NCI-H510A treated with DMSO at 0.1 percent for 48 hours (cell line): ENCODE measurements around the gene ZXDC.

Source experiments
- DNase-seq: peaks from one replicate; lab custom pipeline; 2025; lab: John Stamatoyannopoulos, UW

ZXDC gene

GRCh38 chr3:126475413-126476114, at the start of gene ZXDC:
Gene ZXDC, minus strand, starts transcription at chr3:126475891. Its CDS starts 26 bp downstream, at chr3:126475865.
- peak; percentile 66 for DNase-seq

- no peak for DNase-seq
Measured at GRCh38 chr3:126525091-126525852, 49.6 kb upstream of the ZXDC start.

GRCh38 chr3:126524429-126524988, 48.8 kb upstream of the ZXDC start:
- DNase-seq = no peak

GRCh38 chr3:126523745-126524428, 48.2 kb upstream of the ZXDC start, which contains the start of gene CHST13:
Gene CHST13, plus strand, starts transcription at chr3:126524155. Its CDS starts 178 bp downstream, at chr3:126524333.
- peak; percentile 33 for DNase-seq

- peak; percentile 29 for DNase-seq
Measured at GRCh38 chr3:126522363-126522788, 46.7 kb upstream of the ZXDC start.

GRCh38 chr3:126521122-126521891, 45.6 kb upstream of the ZXDC start:
- DNase-seq = no peak

GRCh38 chr3:126519506-126520455, 44.1 kb upstream of the ZXDC start:
- DNase-seq = no peak

GRCh38 chr3:126518779-126519177, 43.1 kb upstream of the ZXDC start:
- DNase-seq = no peak

- no peak for DNase-seq
Measured at GRCh38 chr3:126517986-126518778, 42.5 kb upstream of the ZXDC start.

- DNase-seq = no peak
Measured at GRCh38 chr3:126517291-126517951, 41.7 kb upstream of the ZXDC start, which contains the start of gene UROC1. Gene UROC1, minus strand, starts transcription at chr3:126517773. Its CDS starts 54 bp downstream, at chr3:126517719.

GRCh38 chr3:126516936-126517290, 41.2 kb upstream of the ZXDC start:
- no peak for DNase-seq

- DNase-seq = no peak
Measured at GRCh38 chr3:126516152-126516935, 40.7 kb upstream of the ZXDC start.

GRCh38 chr3:126515066-126515706, 39.5 kb upstream of the ZXDC start:
- no peak for DNase-seq

GRCh38 chr3:126514161-126514560, 38.5 kb upstream of the ZXDC start:
- no peak for DNase-seq

GRCh38 chr3:126512916-126513650, 37.4 kb upstream of the ZXDC start:
- no peak for DNase-seq

GRCh38 chr3:126512026-126512425, 36.3 kb upstream of the ZXDC start:
- no peak for DNase-seq

- no peak for DNase-seq
Measured at GRCh38 chr3:126511291-126511690, 35.6 kb upstream of the ZXDC start.
